Measurements from ENCODE around the gene SPTB.

DNA sequence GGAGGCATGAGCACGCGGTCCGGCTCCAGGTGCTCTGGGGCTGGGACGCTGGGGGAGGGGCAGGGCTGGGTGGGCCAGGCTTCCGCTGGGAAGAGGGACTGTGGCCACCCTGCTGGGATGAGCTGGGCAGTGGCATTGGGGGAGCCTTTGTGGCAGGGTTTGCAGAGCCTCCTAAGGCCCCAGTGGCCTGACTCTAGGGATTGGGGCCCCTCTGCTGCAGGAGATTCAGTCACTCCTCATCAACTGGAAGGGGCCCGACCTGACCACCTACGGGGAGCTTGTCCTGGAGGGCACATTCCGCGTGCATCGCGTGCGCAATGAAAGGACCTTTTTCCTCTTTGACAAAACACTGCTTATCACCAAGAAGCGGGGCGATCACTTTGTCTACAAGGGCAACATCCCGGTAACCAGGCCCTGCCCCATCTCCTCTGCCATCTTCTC is 148.5 kb downstream of the SPTB start:
- no peak for TF ChIP-seq CHCHD3 (CRISPR knock-in tag; IDR thresholded peaks at IDR 0.05)
- no peak for TF ChIP-seq RFX5 (IDR thresholded peaks at IDR 0.05; ENCODE audit: low read depth, low read length)

Data from K562 (cell line).